HepG2 (cell line): ENCODE results near the gene YIPF3. TPM values are rescaled to one million over a fixed set of nuclear protein-coding genes. Genes with fewer than 3 reads are reported as not detected.
A peak's percentile ranks its signal among the peaks of the same experiment; 100 is the strongest.

Source experiments
- EED ChIP-seq: sonication (generic); formaldehyde crosslinking; IDR thresholded peaks from 2 replicates; pipeline ENCODE4 v1.5.0; 2020; ENCODE audit warnings: mild to moderate bottlenecking, missing genetic modification reagents
- ERF ChIP-seq: IDR thresholded peaks from 2 replicates; pipeline ENCODE4 v1.6.1; 2018; ENCODE audit warnings: missing biosample characterization, missing genetic modification reagents
- IKZF4 ChIP-seq: sonication (generic); formaldehyde crosslinking; IDR thresholded peaks from 2 replicates; pipeline ENCODE4 v1.5.1; 2020; ENCODE audit warnings: borderline replicate concordance, mild to moderate bottlenecking, low read depth, missing genetic modification reagents; ENCODE audit errors: not compliant biosample characterization
- MEF2D ChIP-seq: sonication (generic); formaldehyde crosslinking; IDR thresholded peaks from 2 replicates; pipeline ENCODE4 v1.5.1; 2020; ENCODE audit warnings: mild to moderate bottlenecking, missing genetic modification reagents
- MIXL1 ChIP-seq: IDR thresholded peaks from 2 replicates; pipeline ENCODE4 v1.6.1; 2016
- SPEN ChIP-seq: sonication (generic); formaldehyde crosslinking; IDR thresholded peaks from 2 replicates; pipeline ENCODE4 v1.5.1; 2020; ENCODE audit warnings: low read depth, mild to moderate bottlenecking, missing genetic modification reagents
- TSC22D2 ChIP-seq: sonication (generic); formaldehyde crosslinking; IDR thresholded peaks from 2 replicates; pipeline ENCODE4 v1.5.1; 2020; ENCODE audit warnings: missing genetic modification reagents, mild to moderate bottlenecking, borderline replicate concordance
- ZBTB20 ChIP-seq: sonication (generic); formaldehyde crosslinking; IDR thresholded peaks from 2 replicates; pipeline ENCODE4 v1.8.1; 2023; ENCODE audit warnings: missing genetic modification reagents, low read depth, mild to moderate bottlenecking, borderline replicate concordance
- ZNF501 ChIP-seq: sonication (generic); formaldehyde crosslinking; IDR thresholded peaks from 2 replicates; pipeline ENCODE4 v1.5.1; 2020; ENCODE audit warnings: mild to moderate bottlenecking, moderate library complexity, missing genetic modification reagents
- polyA plus RNA-seq, 8 experiments: library from polyadenylated mRNA; depleted of rRNA in 3 of 8; stranded (reverse) in 7 of 8; unstranded in 1 of 8; fragments of >200 nt; fragmentation: Illumina TruSeq in 4 of 8; extraction: Trizol in 4 of 8; gene quantifications; 2 replicates each; pipeline versions ENCODE4 v1.2.1 to v1.2.3, GENCODE V29; 2011 to 2016; ENCODE audit warnings: low read depth in 4 of 8, missing spikeins in 1 of 8, mixed read lengths in 1 of 8; ENCODE audit not compliant: insufficient read depth in 1 of 8
- total RNA-seq, 5 experiments: library from RNA; depleted of rRNA; stranded (reverse); fragments of >200 nt; fragmentation: Illumina TruSeq; extraction: Trizol; gene quantifications; 2 replicates each; pipeline ENCODE4 v1.2.3, GENCODE V29; 2016; ENCODE audit warnings: low read depth in 1 of 5
- TF ChIP-seq, protein P1 (sequence below): sonication (generic); formaldehyde crosslinking; IDR thresholded peaks from 2 replicates; pipeline ENCODE4 v1.8.0; 2022; ENCODE audit warnings: low read depth, missing genetic modification reagents
- TF ChIP-seq, protein P2 (sequence below): sonication (generic); formaldehyde crosslinking; IDR thresholded peaks from 2 replicates; pipeline ENCODE4 v1.4.0; 2020; ENCODE audit warnings: mild to moderate bottlenecking, missing genetic modification reagents, borderline replicate concordance
- TF ChIP-seq, protein P3 (sequence below): sonication (generic); formaldehyde crosslinking; IDR thresholded peaks from 2 replicates; pipeline ENCODE4 v1.4.0; 2020; ENCODE audit warnings: missing genetic modification reagents
- TF ChIP-seq, protein P4 (sequence below), 2 experiments: sonication (generic) in 1 of 2; formaldehyde crosslinking in 1 of 2; IDR thresholded peaks; 2 replicates each; pipeline versions ENCODE4 v1.4.0 to v1.6.1; 2018 to 2020; ENCODE audit warnings: missing genetic modification reagents in 2 of 2, borderline replicate concordance in 1 of 2, low read depth in 1 of 2, mild to moderate bottlenecking in 1 of 2, missing biosample characterization in 1 of 2
- TF ChIP-seq, protein P5 (sequence below): sonication (generic); formaldehyde crosslinking; conservative IDR thresholded peaks from 2 replicates; pipeline ENCODE4 v1.4.0; 2020; ENCODE audit warnings: mild to moderate bottlenecking, missing genetic modification reagents, moderate library complexity

YIPF3 gene
- total and polyA plus RNA-seq, 2 of the 13 experiments (the other 11 are each of a cell fraction or from before 2014, with no cell fraction given) = 107 to 206 TPM

DNA sequence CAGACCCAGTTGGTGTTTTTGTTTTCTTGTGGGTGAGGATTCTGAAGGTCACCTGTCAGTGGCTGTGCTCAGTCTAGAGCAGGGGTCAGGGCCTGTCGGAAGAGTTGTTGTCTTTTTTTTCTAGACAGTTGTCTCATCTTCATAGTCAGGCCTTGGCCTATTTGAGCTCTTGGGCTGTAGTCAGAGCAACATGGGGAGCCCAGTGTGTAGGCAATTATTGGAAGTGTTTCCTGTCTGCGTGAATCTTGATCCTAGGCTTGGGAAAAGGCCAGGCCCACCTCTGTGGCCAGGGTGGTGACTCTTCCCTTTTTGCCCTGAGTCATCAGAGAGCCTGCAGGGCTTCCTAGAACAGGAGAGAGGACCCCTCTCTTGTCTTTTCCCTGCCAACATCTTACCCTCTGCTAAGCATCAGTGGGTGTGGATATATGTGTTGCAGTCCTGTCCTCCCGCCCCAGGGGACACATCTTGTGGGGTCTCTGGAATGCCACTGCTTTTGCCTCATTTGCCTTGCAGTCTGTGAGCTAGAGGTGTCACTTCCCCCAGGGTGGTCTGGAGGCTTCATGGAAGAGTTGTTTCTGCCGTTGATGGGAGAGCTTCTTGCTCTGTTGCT, 28.0 kb downstream of the YIPF3 start (continued):
- TF ChIP-seq, protein P1, sequence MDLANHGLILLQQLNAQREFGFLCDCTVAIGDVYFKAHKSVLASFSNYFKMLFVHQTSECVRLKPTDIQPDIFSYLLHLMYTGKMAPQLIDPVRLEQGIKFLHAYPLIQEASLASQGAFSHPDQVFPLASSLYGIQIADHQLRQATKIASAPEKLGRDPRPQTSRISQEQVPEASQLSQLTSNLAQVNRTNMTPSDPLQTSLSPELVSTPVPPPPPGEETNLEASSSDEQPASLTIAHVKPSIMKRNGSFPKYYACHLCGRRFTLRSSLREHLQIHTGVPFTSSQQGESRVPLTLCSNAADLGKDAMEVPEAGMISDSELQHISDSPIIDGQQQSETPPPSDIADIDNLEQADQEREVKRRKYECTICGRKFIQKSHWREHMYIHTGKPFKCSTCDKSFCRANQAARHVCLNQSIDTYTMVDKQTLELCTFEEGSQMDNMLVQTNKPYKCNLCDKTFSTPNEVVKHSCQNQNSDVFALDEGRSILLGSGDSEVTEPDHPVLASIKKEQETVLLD (CRISPR knock-in tag) = no peak
- TF ChIP-seq, protein P2, sequence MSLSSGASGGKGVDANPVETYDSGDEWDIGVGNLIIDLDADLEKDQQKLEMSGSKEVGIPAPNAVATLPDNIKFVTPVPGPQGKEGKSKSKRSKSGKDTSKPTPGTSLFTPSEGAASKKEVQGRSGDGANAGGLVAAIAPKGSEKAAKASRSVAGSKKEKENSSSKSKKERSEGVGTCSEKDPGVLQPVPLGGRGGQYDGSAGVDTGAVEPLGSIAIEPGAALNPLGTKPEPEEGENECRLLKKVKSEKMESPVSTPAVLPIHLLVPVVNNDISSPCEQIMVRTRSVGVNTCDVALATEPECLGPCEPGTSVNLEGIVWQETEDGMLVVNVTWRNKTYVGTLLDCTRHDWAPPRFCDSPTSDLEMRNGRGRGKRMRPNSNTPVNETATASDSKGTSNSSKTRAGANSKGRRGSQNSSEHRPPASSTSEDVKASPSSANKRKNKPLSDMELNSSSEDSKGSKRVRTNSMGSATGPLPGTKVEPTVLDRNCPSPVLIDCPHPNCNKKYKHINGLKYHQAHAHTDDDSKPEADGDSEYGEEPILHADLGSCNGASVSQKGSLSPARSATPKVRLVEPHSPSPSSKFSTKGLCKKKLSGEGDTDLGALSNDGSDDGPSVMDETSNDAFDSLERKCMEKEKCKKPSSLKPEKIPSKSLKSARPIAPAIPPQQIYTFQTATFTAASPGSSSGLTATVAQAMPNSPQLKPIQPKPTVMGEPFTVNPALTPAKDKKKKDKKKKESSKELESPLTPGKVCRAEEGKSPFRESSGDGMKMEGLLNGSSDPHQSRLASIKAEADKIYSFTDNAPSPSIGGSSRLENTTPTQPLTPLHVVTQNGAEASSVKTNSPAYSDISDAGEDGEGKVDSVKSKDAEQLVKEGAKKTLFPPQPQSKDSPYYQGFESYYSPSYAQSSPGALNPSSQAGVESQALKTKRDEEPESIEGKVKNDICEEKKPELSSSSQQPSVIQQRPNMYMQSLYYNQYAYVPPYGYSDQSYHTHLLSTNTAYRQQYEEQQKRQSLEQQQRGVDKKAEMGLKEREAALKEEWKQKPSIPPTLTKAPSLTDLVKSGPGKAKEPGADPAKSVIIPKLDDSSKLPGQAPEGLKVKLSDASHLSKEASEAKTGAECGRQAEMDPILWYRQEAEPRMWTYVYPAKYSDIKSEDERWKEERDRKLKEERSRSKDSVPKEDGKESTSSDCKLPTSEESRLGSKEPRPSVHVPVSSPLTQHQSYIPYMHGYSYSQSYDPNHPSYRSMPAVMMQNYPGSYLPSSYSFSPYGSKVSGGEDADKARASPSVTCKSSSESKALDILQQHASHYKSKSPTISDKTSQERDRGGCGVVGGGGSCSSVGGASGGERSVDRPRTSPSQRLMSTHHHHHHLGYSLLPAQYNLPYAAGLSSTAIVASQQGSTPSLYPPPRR (CRISPR knock-in tag) = peak; percentile 38; the same call in 1 of the 2 replicates
- TF ChIP-seq MEF2D (peak; percentile 87), TSC22D2 (CRISPR knock-in tag) (peak; percentile 13; the same call in 1 of the 2 replicates), ZBTB20 (peak; percentile 51; the same call in 1 of the 2 replicates), EED (no peak), MIXL1 (peak; percentile 69), ZNF501 (peak; percentile 50), SPEN (CRISPR knock-in tag) (peak; percentile 77), ERF (CRISPR knock-in tag) (peak; percentile 82), IKZF4 (CRISPR knock-in tag) (no peak)
- TF ChIP-seq, protein P3, sequence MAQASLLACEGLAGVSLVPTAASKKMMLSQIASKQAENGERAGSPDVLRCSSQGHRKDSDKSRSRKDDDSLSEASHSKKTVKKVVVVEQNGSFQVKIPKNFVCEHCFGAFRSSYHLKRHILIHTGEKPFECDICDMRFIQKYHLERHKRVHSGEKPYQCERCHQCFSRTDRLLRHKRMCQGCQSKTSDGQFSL (CRISPR knock-in tag) = no peak
- TF ChIP-seq, protein P4, sequence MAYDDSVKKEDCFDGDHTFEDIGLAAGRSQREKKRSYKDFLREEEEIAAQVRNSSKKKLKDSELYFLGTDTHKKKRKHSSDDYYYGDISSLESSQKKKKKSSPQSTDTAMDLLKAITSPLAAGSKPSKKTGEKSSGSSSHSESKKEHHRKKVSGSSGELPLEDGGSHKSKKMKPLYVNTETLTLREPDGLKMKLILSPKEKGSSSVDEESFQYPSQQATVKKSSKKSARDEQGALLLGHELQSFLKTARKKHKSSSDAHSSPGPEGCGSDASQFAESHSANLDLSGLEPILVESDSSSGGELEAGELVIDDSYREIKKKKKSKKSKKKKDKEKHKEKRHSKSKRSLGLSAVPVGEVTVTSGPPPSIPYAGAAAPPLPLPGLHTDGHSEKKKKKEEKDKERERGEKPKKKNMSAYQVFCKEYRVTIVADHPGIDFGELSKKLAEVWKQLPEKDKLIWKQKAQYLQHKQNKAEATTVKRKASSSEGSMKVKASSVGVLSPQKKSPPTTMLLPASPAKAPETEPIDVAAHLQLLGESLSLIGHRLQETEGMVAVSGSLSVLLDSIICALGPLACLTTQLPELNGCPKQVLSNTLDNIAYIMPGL (CRISPR knock-in tag; IDR thresholded peaks at IDR 0.05; ENCODE audit: borderline replicate concordance in 1 of 2, low read depth in 1 of 2) = peak in 1 of 2 experiments; percentile 44; a peak in 1 of 4 replicates
- TF ChIP-seq, protein P5, sequence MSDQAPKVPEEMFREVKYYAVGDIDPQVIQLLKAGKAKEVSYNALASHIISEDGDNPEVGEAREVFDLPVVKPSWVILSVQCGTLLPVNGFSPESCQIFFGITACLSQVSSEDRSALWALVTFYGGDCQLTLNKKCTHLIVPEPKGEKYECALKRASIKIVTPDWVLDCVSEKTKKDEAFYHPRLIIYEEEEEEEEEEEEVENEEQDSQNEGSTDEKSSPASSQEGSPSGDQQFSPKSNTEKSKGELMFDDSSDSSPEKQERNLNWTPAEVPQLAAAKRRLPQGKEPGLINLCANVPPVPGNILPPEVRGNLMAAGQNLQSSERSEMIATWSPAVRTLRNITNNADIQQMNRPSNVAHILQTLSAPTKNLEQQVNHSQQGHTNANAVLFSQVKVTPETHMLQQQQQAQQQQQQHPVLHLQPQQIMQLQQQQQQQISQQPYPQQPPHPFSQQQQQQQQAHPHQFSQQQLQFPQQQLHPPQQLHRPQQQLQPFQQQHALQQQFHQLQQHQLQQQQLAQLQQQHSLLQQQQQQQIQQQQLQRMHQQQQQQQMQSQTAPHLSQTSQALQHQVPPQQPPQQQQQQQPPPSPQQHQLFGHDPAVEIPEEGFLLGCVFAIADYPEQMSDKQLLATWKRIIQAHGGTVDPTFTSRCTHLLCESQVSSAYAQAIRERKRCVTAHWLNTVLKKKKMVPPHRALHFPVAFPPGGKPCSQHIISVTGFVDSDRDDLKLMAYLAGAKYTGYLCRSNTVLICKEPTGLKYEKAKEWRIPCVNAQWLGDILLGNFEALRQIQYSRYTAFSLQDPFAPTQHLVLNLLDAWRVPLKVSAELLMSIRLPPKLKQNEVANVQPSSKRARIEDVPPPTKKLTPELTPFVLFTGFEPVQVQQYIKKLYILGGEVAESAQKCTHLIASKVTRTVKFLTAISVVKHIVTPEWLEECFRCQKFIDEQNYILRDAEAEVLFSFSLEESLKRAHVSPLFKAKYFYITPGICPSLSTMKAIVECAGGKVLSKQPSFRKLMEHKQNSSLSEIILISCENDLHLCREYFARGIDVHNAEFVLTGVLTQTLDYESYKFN = peak; percentile 90
